HL-60 (cell line): Measurements from ENCODE around the gene CRTC1.

Experiments
- DNase-seq, 2 experiments: peaks; one replicate each; pipeline ENCODE4 v3.0.0-alpha.2; 2010 to 2020; ENCODE audit warnings: low read depth in 1 of 2, low spot score in 1 of 2
- H3K27ac ChIP-seq: fragments of 250-450 bp; sonication (Bioruptor Pico); replicated peaks from 2 replicates; pipeline ENCODE4 v1.5.1; 2020; ENCODE audit warnings: mild to moderate bottlenecking, moderate library complexity
- H3K27me3 ChIP-seq: fragments of 250-450 bp; sonication (Bioruptor Pico); 2 replicates; pipeline ENCODE4 v1.5.1; 2021; ENCODE audit warnings: mild to moderate bottlenecking, moderate library complexity; ENCODE audit not compliant: insufficient read depth, poor library complexity, severe bottlenecking
- H3K4me3 ChIP-seq: replicated peaks from 2 replicates; pipeline ENCODE4 v1.5.1; 2011; ENCODE audit warnings: mild to moderate bottlenecking, control low read depth, low read length; ENCODE audit not compliant: insufficient read depth
- CTCF ChIP-seq: IDR thresholded peaks from one replicate; pipeline ENCODE4 v1.5.1; 2011; ENCODE audit warnings: low read length, control low read depth, inconsistent platforms; ENCODE audit not compliant: insufficient read depth
- GABPA ChIP-seq: IDR thresholded peaks from 2 replicates; pipeline ENCODE4 v1.6.1; 2012; ENCODE audit warnings: low read depth
- POLR2AphosphoS5 ChIP-seq: IDR thresholded peaks from 2 replicates; pipeline ENCODE4 v1.6.1; 2012; ENCODE audit warnings: low read depth
- REST ChIP-seq: IDR thresholded peaks from 2 replicates; pipeline ENCODE4 v1.6.1; 2012; ENCODE audit warnings: low read depth; ENCODE audit not compliant: insufficient replicate concordance
- SPI1 ChIP-seq: IDR thresholded peaks from 2 replicates; pipeline ENCODE4 v1.6.1; 2012; ENCODE audit warnings: low read depth, mild to moderate bottlenecking, borderline replicate concordance

CRTC1 gene

GRCh38 chr19:18699403-18700054, 16.0 kb downstream of the CRTC1 start:
- Histone ChIP-seq H3K4me3 (no peak overlapping the region), H3K27me3 (no peaks in the 10 kb centered on the region), H3K27ac (no peak overlapping the region)
- no peak for DNase-seq
- TF ChIP-seq POLR2AphosphoS5 = no peak
- no peak for TF ChIP-seq SPI1
- no peak for TF ChIP-seq CTCF
- no peak for TF ChIP-seq REST
- TF ChIP-seq GABPA = no peak

- no peak overlapping the region for H3K27ac ChIP-seq
- no peaks in the 10 kb centered on the region for H3K27me3 ChIP-seq
- DNase-seq = peak in 1 of 2 experiments; percentile 67
- no peak overlapping the region for H3K4me3 ChIP-seq
- TF ChIP-seq POLR2AphosphoS5 (peak; percentile 70), SPI1 (peak; percentile 88), GABPA (no peak), REST (no peak)
Observed at GRCh38 chr19:18700501-18701249, 17.2 kb downstream of the CRTC1 start.

GRCh38 chr19:18701250-18701608, 17.7 kb downstream of the CRTC1 start:
- no peak for DNase-seq
- TF ChIP-seq CTCF (no peak), POLR2AphosphoS5 (no peak), REST (no peak), SPI1 (no peak), GABPA (no peak)
- H3K27me3 ChIP-seq = no peaks in the 10 kb centered on the region
- no peak overlapping the region for H3K27ac ChIP-seq
- H3K4me3 ChIP-seq = no peak overlapping the region
